Measurements from ENCODE around the gene NEIL3. TPM values are rescaled to one million over a fixed set of nuclear protein-coding genes. Genes with fewer than 3 reads are reported as not detected.
"Not testable (repeated sequence)": the region's sequence is repeated elsewhere in the genome, so short reads cannot be mapped to it uniquely, and the experiment has no call there.

NEIL3 gene
- total and polyA plus RNA-seq, 10 of the 15 experiments (the other 5 are each of a cell fraction or from before 2014, with no cell fraction given) = 3.0 to 13.8 (median 8.9) TPM

- no peaks in the 10 kb centered on the region for H3K27me3 ChIP-seq (replicated peaks in 1 of 2; ENCODE audit: control insufficient read depth in 2 of 2, insufficient read depth in 2 of 2, low read length in 1 of 2)
Measured at GRCh38 chr4:177304094-177304493, 5.6 kb upstream of the NEIL3 start.

GRCh38 chr4:177304864-177305263 lies 4.8 kb upstream of the NEIL3 start:
- in situ Hi-C loops (cut with MboI) = loop anchor here (5.0 kb wide), 1 partner anchor 137 kb away; the partner anchor contains the start of gene AGA
- ATAC-seq = not testable (repeated sequence)

More at GRCh38 chr4:177304094-177304493, 5.6 kb upstream of the NEIL3 start:
- FAIRE-seq = no peak
- Histone ChIP-seq H3K4me2 (ENCODE audit: control insufficient read depth, insufficient read depth) (no peak overlapping the region), H3K27ac (ENCODE audit: control insufficient read depth, insufficient read depth) (no peak overlapping the region), H3K9ac (ENCODE audit: control insufficient read depth, insufficient read depth, low read length) (no peak overlapping the region), H3K4me1 (ENCODE audit: control insufficient read depth, insufficient read depth, low read length) (no peaks in the 10 kb centered on the region), H3K4me3 (no peak overlapping the region), H3K79me2 (ENCODE audit: control insufficient read depth, insufficient read depth, low read length) (no peaks in the 10 kb centered on the region), H2AFZ (ENCODE audit: control insufficient read depth, low read depth, low read length) (no peak overlapping the region), H3K9me3 (replicated peaks; ENCODE audit: control insufficient read depth, insufficient read depth, low read length) (no peaks in the 10 kb centered on the region), H3K36me3 (ENCODE audit: control insufficient read depth in 2 of 2, insufficient read depth in 2 of 2, low read length in 1 of 2) (no peaks in the 10 kb centered on the region), H4K20me1 (ENCODE audit: control insufficient read depth, insufficient read depth) (no peaks in the 10 kb centered on the region)
- TF ChIP-seq HCFC1 (IDR thresholded peaks at IDR 0.05; ENCODE audit: low read length) = no peak
- TF ChIP-seq ZBTB33 (IDR thresholded peaks at IDR 0.05) = no peak
- TF ChIP-seq POLR2AphosphoS5 (IDR thresholded peaks at IDR 0.05; ENCODE audit: low read length) = no peak
- TF ChIP-seq MEF2A (IDR thresholded peaks at IDR 0.05; ENCODE audit: insufficient read depth, low read depth, low read length) = no peak
- no peak for TF ChIP-seq SUPT20H (IDR thresholded peaks at IDR 0.05; ENCODE audit: borderline replicate concordance, control insufficient read depth, low read depth, low read length)
- TF ChIP-seq WRNIP1 (IDR thresholded peaks at IDR 0.05; ENCODE audit: borderline replicate concordance, low read depth, low read length) = no peak
- in situ Hi-C loops (cut with MboI) (no loop called here), intact Hi-C loops (cut with micrococcal nuclease; ENCODE audit: unreplicated experiment) (no loop called here)
- SMC1A ChIA-PET (ENCODE audit: uncharacterized antibody, unreplicated experiment) = interaction anchor here (1.1 to 1.2 kb wide), 2 partner anchors 9 to 14 kb away, joined by 3 to 6 read pairs; no protein-coding TSS in a partner anchor
- RAD21 ChIA-PET (ENCODE audit: unreplicated experiment) = interaction anchor here (1.7 kb wide), 1 partner anchor 53 kb away, joined by 4 read pairs; no protein-coding TSS in a partner anchor
- ATAC-seq = no peak
- 77% methylated on average over 4 of the region's 4 CpGs for WGBS (ENCODE audit: insufficient coverage, insufficient replicate concordance, low lambda C conversion rate, missing lambda C conversion rate)
- CTCF ChIA-PET = no interaction called here
- no peak for DNase-seq (ENCODE audit: low read depth, low spot score)
- POLR2A ChIA-PET = interaction anchor here (1.7 kb wide), 1 partner anchor 10 kb away, joined by 3 read pairs; no protein-coding TSS in a partner anchor
- BruUV-seq (replicated peaks) = no TSS peak

More at GRCh38 chr4:177304864-177305263, 4.8 kb upstream of the NEIL3 start:
- H2AFZ ChIP-seq (ENCODE audit: control insufficient read depth, low read depth, low read length); H3K4me1 ChIP-seq (ENCODE audit: control insufficient read depth, insufficient read depth, low read length); CTCF ChIA-PET; H3K4me3 ChIP-seq; H3K27me3 ChIP-seq (replicated peaks in 1 of 2; ENCODE audit: control insufficient read depth in 2 of 2, insufficient read depth in 2 of 2, low read length in 1 of 2); H3K79me2 ChIP-seq (ENCODE audit: control insufficient read depth, insufficient read depth, low read length); H3K9me3 ChIP-seq (replicated peaks; ENCODE audit: control insufficient read depth, insufficient read depth, low read length); H3K9ac ChIP-seq (ENCODE audit: control insufficient read depth, insufficient read depth, low read length); H3K27ac ChIP-seq (ENCODE audit: control insufficient read depth, insufficient read depth); intact Hi-C loops (cut with micrococcal nuclease; ENCODE audit: unreplicated experiment); H3K4me2 ChIP-seq (ENCODE audit: control insufficient read depth, insufficient read depth); DNase-seq (ENCODE audit: low read depth, low spot score); H4K20me1 ChIP-seq (ENCODE audit: control insufficient read depth, insufficient read depth); BruUV-seq (replicated peaks); H3K36me3 ChIP-seq (ENCODE audit: control insufficient read depth in 2 of 2, insufficient read depth in 2 of 2, low read length in 1 of 2); FAIRE-seq: not testable (repeated sequence)
- ChIA-PET SMC1A (ENCODE audit: uncharacterized antibody, unreplicated experiment) (interaction anchor here (1.1 to 1.2 kb wide), 3 partner anchors 8 to 15 kb away, joined by 3 to 6 read pairs (median 4); no protein-coding TSS in a partner anchor), POLR2A (interaction anchor here (1.7 kb wide), 1 partner anchor 9 kb away, joined by 3 read pairs; no protein-coding TSS in a partner anchor), RAD21 (ENCODE audit: unreplicated experiment) (interaction anchor here (1.7 kb wide), 1 partner anchor 54 kb away, joined by 4 read pairs; no protein-coding TSS in a partner anchor)
- WGBS (ENCODE audit: insufficient coverage, insufficient replicate concordance, low lambda C conversion rate, missing lambda C conversion rate) = 84% methylated on average over 3 of the region's 3 CpGs
